GM12801 (cell line): ENCODE data around the gene AOC3.

Source experiments
- TF ChIP-seq, protein P1 (sequence below): IDR thresholded peaks from one replicate; pipeline ENCODE4 v1.5.1; 2011; ENCODE audit warnings: control low read depth; ENCODE audit not compliant: insufficient read length; ENCODE audit errors: extremely low read depth

The AOC3 gene

DNA sequence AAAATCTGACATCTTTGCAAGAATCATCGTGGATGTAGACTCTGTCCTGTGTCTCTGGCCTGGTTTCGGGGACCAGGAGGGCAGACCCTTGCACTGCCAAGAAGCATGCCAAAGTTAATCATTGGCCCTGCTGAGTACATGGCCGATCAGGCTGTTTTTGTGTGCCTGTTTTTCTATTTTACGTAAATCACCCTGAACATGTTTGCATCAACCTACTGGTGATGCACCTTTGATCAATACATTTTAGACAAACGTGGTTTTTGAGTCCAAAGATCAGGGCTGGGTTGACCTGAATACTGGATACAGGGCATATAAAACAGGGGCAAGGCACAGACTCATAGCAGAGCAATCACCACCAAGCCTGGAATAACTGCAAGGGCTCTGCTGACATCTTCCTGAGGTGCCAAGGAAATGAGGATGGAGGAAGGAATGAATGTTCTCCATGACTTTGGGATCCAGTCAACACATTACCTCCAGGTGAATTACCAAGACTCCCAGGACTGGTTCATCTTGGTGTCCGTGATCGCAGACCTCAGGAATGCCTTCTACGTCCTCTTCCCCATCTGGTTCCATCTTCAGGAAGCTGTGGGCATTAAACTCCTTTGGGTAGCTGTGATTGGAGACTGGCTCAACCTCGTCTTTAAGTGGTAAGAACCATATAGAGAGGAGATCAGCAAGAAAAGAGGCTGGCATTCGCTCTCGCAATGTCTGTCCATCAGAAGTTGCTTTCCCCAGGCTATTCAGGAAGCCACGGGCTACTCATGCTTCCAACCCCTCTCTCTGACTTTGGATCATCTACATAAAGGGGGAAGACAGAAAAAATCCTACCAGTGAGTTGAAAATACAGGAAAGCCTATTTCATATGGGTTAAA lies 49.7 kb downstream of the AOC3 start, which contains the start of gene G6PC1:
Gene G6PC1 (plus strand): TSS at position 340 of the 872 bp plus-strand sequence. CDS start 78 bp downstream, at position 418.
- TF ChIP-seq, protein P1, sequence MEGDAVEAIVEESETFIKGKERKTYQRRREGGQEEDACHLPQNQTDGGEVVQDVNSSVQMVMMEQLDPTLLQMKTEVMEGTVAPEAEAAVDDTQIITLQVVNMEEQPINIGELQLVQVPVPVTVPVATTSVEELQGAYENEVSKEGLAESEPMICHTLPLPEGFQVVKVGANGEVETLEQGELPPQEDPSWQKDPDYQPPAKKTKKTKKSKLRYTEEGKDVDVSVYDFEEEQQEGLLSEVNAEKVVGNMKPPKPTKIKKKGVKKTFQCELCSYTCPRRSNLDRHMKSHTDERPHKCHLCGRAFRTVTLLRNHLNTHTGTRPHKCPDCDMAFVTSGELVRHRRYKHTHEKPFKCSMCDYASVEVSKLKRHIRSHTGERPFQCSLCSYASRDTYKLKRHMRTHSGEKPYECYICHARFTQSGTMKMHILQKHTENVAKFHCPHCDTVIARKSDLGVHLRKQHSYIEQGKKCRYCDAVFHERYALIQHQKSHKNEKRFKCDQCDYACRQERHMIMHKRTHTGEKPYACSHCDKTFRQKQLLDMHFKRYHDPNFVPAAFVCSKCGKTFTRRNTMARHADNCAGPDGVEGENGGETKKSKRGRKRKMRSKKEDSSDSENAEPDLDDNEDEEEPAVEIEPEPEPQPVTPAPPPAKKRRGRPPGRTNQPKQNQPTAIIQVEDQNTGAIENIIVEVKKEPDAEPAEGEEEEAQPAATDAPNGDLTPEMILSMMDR, result no peak

DNA sequence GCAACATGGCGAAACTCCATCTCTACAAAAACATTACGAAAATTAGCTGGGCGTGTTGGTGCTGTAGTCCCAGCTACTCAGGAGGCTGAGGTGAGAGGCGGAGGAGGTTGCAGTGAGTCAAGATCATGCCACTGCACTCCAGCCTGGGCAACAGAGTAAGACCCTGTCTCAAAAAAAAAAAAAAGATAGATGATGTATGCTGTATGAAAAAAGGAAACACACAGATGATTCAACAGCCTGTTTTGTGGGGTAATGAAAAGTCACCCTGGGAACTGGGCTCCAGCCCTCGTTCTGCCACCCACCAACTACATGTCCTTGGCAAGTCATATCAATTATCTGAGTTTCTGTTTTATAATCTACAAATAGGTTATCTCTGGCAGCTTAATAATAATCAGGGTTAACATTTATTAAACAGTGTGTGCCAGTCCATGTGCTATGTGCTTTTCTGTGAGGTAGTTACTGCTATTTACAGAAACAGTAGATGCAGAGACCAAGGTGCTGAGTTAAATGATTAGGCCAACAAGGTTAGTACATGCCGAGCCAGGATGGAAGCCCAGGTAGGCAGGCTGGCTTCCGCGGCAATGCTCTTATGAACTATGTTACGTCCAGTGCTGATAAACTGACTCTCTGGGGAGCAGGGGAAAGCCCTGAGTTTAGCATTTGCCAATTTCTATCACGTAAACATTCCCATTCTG lies 50.7 kb downstream of the AOC3 start:
- TF ChIP-seq, protein P1, result no peak

DNA sequence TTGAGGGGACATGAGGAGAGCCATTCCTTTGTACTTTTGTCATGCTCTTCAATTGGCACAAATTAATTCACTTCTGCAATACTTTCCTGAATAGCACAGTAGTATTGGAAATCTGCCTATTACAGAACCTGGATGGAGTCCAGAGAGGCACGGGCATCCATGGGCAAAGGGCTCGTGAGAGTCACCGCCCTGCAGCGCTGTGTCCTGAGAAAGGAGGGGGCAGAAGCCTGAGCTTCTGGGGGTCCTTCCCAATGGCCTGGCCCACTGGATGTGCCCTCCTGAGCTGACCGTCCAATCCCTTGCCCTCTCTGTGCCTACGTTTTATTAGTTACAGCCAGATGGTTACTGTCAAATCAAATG lies 53.1 kb downstream of the AOC3 start:
- TF ChIP-seq, protein P1, result no peak

DNA sequence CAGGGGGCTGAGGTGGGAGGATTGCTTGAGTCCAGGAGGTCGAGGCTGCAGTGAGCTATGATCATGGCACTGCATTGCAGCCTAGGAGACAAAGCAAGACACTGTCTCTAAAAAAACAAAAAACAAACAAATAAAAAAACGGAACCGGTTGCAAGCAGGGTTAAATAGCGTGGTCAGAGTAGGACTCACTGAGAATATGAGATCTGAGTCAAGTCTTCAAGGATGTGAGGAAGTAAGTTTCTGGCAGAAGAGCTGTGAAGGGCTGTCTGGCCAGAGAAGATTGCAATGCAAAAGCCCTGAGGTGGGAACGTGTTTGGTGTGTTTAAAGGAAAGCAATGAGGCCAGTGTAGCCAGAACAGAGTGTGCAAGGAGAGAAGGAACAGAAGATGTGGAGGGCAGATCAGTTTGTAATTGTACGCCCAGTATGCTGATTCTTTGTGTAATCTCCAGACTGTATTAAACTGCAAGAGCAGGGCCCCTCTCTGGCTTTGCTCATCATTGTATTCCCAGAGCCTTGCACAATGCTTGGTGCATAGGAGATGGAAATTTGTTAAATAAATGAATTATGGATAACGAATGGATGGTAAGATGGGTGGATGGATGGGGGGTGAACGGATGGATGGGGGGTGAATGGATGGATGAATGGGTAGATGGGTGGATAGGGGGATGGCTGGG lies 55.9 kb downstream of the AOC3 start:
- TF ChIP-seq, protein P1, result no peak
